Fibroblast of lung (primary cell): ENCODE results near the gene AHCYL2. TPM values are rescaled to one million over a fixed set of nuclear protein-coding genes. Genes with fewer than 3 reads are reported as not detected.

Experiments used
- DNase-seq, 2 donors: peaks; one replicate each; pipeline versions ENCODE4 v3.0.0 to v3.0.0-alpha.2; 2010; ENCODE audit warnings: low read depth in 2 of 2
- H2AFZ ChIP-seq: 2 replicates; pipeline ENCODE4 v1.5.1; 2012; ENCODE audit warnings: low read length, control low read depth, inconsistent platforms
- H3K27ac ChIP-seq: 2 replicates; pipeline ENCODE4 v1.5.1; 2011; ENCODE audit warnings: low read length, control low read depth; ENCODE audit not compliant: insufficient read depth
- H3K27me3 ChIP-seq: 2 replicates; pipeline ENCODE4 v1.5.1; 2011; ENCODE audit warnings: mild to moderate bottlenecking, low read length; ENCODE audit not compliant: control insufficient read depth, insufficient read depth
- H3K36me3 ChIP-seq: 2 replicates; pipeline ENCODE4 v1.5.1; 2011; ENCODE audit warnings: low read length; ENCODE audit not compliant: control insufficient read depth, insufficient read depth
- H3K4me1 ChIP-seq: 2 replicates; pipeline ENCODE4 v1.5.1; 2011; ENCODE audit warnings: low read length; ENCODE audit not compliant: control insufficient read depth, insufficient read depth; ENCODE audit errors: extremely low read depth
- H3K4me2 ChIP-seq: 2 replicates; pipeline ENCODE4 v1.5.1; 2011; ENCODE audit warnings: low read length, control low read depth; ENCODE audit not compliant: insufficient read depth; ENCODE audit errors: extremely low read depth
- H3K4me3 ChIP-seq, 4 experiments: fragments of 200-600 bp in 1 of 4; sonication (generic) in 1 of 4; replicated peaks in 1 of 4; 2 replicates each; pipeline ENCODE4 v1.5.1; 2011 to 2016; ENCODE audit warnings: low read length in 4 of 4, low read depth in 3 of 4, mild to moderate bottlenecking in 3 of 4, control low read depth in 2 of 4, inconsistent platforms in 1 of 4, mixed read lengths in 1 of 4; ENCODE audit not compliant: insufficient read depth in 1 of 4; ENCODE audit errors: control extremely low read depth in 1 of 4
- H3K79me2 ChIP-seq: 2 replicates; pipeline ENCODE4 v1.5.1; 2012; ENCODE audit warnings: mild to moderate bottlenecking, low read length, inconsistent platforms; ENCODE audit not compliant: control insufficient read depth, insufficient read depth
- H3K9ac ChIP-seq: 2 replicates; pipeline ENCODE4 v1.5.1; 2011; ENCODE audit warnings: mild to moderate bottlenecking, low read length, control low read depth; ENCODE audit not compliant: insufficient read depth
- H3K9me3 ChIP-seq: 2 replicates; pipeline ENCODE4 v1.5.1; 2012; ENCODE audit warnings: low read depth, low read length; ENCODE audit not compliant: control insufficient read depth, insufficient read depth
- H4K20me1 ChIP-seq: 2 replicates; pipeline ENCODE4 v1.5.1; 2011; ENCODE audit warnings: low read length; ENCODE audit not compliant: control insufficient read depth, insufficient read depth; ENCODE audit errors: extremely low read depth
- CTCF ChIP-seq, 2 donors: IDR thresholded peaks in 1 of 2; conservative IDR thresholded peaks in 1 of 2; 1 replicate in 1 of 2; 2 replicates in 1 of 2; pipeline ENCODE4 v1.5.1; 2011 to 2012; ENCODE audit warnings: low read length in 2 of 2, control low read depth in 1 of 2, inconsistent platforms in 1 of 2, low read depth in 1 of 2, mild to moderate bottlenecking in 1 of 2
- EZH2 ChIP-seq: IDR thresholded peaks from 2 replicates; pipeline ENCODE4 v1.5.1; 2012; ENCODE audit warnings: low read length, control low read depth, mild to moderate bottlenecking; ENCODE audit errors: missing control alignments
- polyA plus RNA-seq, 2 donors: library from polyadenylated mRNA; depleted of rRNA in 1 of 2; stranded (reverse) in 1 of 2; unstranded in 1 of 2; fragments of >200 nt; gene quantifications; 2 replicates each; pipeline ENCODE4 v1.2.1, GENCODE V29; 2011 to 2012; ENCODE audit warnings: missing spikeins in 1 of 2
- total RNA-seq: library from RNA; depleted of rRNA; stranded (reverse); fragments of >200 nt; gene quantifications from 2 replicates; pipeline ENCODE4 v1.2.1, GENCODE V29; 2014

The AHCYL2 gene
- total and polyA plus RNA-seq, 2 donors (not counting 1 experiment from before 2014, with no cell fraction given), result 8.7 to 11.9 TPM

GRCh38 chr7:129412501-129412900, 187.7 kb downstream of the AHCYL2 start:
- TF ChIP-seq CTCF (conservative IDR thresholded peaks at IDR 0.05 in 1 of 2, IDR thresholded peaks at IDR 0.05 in 1 of 2; ENCODE audit: low read depth in 1 of 2, low read length in 2 of 2) (no peak), EZH2 (no peak)
- Histone ChIP-seq H2AFZ (no peak overlapping the region), H3K79me2 (no peaks in the 10 kb centered on the region), H3K4me3 (no peak overlapping the region), H3K27ac (no peak overlapping the region), H3K9me3 (no peaks in the 10 kb centered on the region), H3K27me3 (no peaks in the 10 kb centered on the region), H3K4me2 (no peak overlapping the region), H4K20me1 (no peaks in the 10 kb centered on the region), H3K4me1 (no peaks in the 10 kb centered on the region), H3K36me3 (no peaks in the 10 kb centered on the region), H3K9ac (no peak overlapping the region)
- DNase-seq, result no peak

GRCh38 chr7:129417073-129417472, 192.2 kb downstream of the AHCYL2 start:
- Histone ChIP-seq H3K79me2 (no peaks in the 10 kb centered on the region), H3K27ac (no peak overlapping the region), H3K36me3 (no peaks in the 10 kb centered on the region), H3K4me1 (no peaks in the 10 kb centered on the region), H3K4me2 (no peak overlapping the region), H3K9me3 (no peaks in the 10 kb centered on the region), H4K20me1 (no peaks in the 10 kb centered on the region), H3K4me3 (no peak overlapping the region), H2AFZ (no peak overlapping the region), H3K9ac (no peak overlapping the region), H3K27me3 (no peaks in the 10 kb centered on the region)
- no peak for DNase-seq
- TF ChIP-seq CTCF (conservative IDR thresholded peaks at IDR 0.05 in 1 of 2, IDR thresholded peaks at IDR 0.05 in 1 of 2; ENCODE audit: low read depth in 1 of 2, low read length in 2 of 2) (no peak), EZH2 (no peak)

GRCh38 chr7:129421717-129422250, 197.0 kb downstream of the AHCYL2 start:
- H3K4me2 ChIP-seq, result no peak overlapping the region
- no peaks in the 10 kb centered on the region for H3K4me1 ChIP-seq
- no peak overlapping the region for H3K27ac ChIP-seq
- no peaks in the 10 kb centered on the region for H3K27me3 ChIP-seq
- no peak for TF ChIP-seq CTCF (conservative IDR thresholded peaks at IDR 0.05 in 1 of 2, IDR thresholded peaks at IDR 0.05 in 1 of 2; ENCODE audit: low read depth in 1 of 2, low read length in 2 of 2)
- no peak for TF ChIP-seq EZH2
- H2AFZ ChIP-seq, result no peak overlapping the region
- H3K79me2 ChIP-seq, result no peaks in the 10 kb centered on the region
- DNase-seq, result no peak
- no peak overlapping the region for H3K9ac ChIP-seq
- no peak overlapping the region for H3K4me3 ChIP-seq
- peaks cover 1% of the 10 kb centered on the region for H4K20me1 ChIP-seq
- no peaks in the 10 kb centered on the region for H3K9me3 ChIP-seq
- no peaks in the 10 kb centered on the region for H3K36me3 ChIP-seq
